GM19452 (cell line): Measurements from ENCODE around the gene CD59.
"Not testable (repeated sequence)": the region's sequence is repeated elsewhere in the genome, so short reads cannot be mapped to it uniquely, and the experiment has no call there.

Source experiments
- ATAC-seq: cut with Tn5 transposase; IDR thresholded peaks from one replicate; pipeline ENCODE4 v1.9.1; 2021; ENCODE audit not compliant: unreplicated experiment

Gene CD59

GRCh38 chr11:33669598-33670249 is 66.5 kb downstream of the CD59 start:
- ATAC-seq: no peak

DNA sequence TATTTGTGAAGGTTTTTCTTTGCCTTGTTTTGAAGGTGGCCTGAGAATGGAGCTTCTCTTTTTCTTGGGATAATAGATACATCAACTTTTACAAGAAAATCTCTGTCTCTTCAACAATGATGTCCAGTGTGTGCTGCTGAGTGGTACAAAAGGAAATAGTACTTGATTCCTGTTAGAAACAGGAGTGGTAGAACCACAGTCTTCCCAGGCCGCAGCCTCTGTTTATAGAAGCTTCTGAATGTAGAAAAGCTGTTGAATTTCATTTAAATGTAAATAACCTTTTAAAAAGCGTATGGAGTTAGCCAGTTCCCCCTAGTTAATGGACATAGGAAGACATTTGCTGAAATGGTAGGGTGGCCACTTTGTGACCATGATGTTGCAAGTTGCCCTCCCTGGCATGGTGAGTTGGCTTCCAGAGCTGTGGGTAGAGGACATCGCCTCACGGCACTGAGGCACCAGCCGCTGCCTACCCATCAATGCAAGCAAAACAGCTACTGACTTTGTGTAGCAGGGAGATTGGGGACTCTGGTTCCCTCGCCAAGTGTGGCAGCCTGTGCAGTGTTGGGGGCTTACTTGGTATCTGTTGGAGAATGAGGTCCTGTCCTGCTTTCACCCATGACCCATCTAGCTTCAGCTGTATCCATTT is 67.1 kb downstream of the CD59 start:
- ATAC-seq: no peak

DNA sequence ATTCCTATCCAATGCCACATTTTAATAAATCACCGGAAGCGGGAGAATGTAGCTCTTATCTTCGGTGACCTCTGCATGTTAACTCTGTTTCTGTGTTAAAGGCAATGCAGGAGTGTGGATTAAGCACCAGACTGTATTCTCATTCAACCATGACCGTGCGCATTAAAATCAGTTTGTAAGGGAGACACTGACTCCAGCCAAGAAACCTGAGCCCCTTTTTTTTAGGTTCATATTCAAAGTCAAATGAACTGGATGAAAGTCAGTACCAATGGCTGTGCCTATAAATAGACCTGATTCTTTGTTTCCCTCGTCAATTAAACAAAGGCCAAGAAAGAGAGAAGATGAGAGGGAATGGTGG is 67.8 kb downstream of the CD59 start:
- no peak for ATAC-seq

- ATAC-seq: no peak
These were observed 68.3 kb downstream of the CD59 start for GRCh38 chr11:33667819-33668467.

GRCh38 chr11:33665350-33666106 is 70.7 kb downstream of the CD59 start:
- no peak for ATAC-seq

DNA sequence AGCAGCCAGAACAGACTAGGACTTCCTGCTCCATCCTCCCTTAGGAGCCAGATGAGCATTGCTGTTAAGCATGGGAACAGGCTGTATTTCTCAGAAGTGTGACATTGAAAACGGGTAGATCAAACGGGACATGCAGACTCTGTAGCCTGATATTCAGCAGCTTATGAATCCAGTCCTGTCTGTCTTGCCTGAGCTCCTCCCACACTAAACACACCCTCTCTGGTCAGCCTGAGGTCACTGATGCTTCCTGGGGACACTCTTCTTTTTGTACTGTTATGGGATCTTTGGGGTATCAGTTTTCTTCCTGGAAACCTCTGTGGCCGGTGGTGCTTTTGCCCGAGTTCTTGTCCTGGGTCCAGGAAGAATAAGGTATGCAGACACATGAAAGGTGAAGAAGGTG is 71.4 kb downstream of the CD59 start:
- no peak for ATAC-seq

- ATAC-seq: no peak
These were observed 72.1 kb downstream of the CD59 start for GRCh38 chr11:33664166-33664565.

- ATAC-seq: no peak
These were observed 73.1 kb downstream of the CD59 start for GRCh38 chr11:33663121-33663520.

DNA sequence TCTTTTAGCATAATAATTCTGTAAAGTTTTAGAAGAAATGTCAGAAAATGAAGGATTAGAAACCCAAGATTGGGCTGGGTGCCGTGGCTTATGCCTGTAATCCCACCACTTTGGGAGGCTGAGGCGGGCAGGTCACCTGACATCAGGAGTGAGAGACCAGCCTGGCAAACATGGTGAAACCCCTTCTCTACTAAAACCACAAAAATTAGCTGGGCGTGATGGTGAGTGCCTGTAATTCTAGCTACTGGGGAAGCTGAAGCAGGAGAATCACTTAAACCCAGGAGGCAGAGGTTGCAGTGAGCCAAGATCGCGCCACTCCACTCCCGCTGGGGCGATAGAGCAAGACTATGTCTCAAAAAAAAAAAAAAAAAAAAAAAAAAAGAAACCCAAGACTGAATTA is 74.7 kb downstream of the CD59 start:
- not testable (repeated sequence) for ATAC-seq

DNA sequence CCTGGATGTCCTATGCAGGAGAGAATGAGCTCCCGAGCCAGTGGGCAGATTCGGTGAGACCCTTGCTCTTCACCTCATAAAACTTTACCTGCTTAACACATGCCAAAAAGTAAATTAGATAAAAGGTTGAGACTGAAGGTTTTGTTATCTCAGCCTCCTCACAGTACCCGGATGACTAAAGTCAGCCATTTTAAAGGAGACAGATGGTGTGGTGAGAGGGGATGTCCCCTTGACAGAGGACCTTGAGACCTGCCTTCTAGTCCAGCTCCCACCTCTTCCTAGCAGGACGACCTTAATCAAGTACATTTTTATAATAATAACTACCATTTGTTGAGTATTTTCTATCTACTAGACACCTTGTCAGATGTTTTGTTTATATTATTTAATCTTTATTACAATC is 75.3 kb downstream of the CD59 start:
- no peak for ATAC-seq

GRCh38 chr11:33659370-33660139 is 76.7 kb downstream of the CD59 start:
- ATAC-seq: no peak

DNA sequence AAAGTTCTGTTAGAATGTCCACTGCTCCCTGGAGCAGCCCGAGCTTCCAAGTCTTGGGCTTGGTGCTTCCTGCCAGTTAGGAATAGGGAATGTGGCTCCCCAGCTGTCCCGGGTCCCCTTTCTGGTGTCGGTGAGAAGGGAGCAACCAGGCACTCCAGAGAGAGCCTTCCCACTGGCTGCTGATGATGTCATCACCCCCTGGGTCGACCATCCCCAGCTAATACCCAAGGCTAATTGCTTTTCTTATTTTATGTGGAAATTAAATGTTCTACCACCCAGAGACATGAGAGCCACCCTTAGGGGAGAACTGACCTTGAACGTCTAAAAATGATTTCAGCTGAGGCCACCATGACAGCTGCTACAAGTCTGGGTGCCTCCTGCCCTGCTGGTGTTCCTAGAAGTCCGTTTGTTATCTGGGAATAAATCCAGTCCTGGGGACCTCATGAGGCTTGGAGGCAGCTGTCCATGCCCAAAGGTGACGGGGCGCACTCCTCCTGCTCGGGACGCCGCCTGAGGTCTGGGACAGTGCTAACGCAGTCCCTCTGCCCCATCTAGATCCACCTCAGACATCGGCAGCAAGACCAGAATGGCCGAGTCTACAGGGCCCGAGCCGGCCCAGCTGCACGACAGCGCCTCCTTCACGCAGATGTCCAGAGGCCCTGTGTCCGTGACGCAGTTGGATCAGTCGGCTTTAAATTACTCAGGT is 77.9 kb downstream of the CD59 start:
- ATAC-seq: no peak

GRCh38 chr11:33657757-33658156 is 78.5 kb downstream of the CD59 start:
- no peak for ATAC-seq

DNA sequence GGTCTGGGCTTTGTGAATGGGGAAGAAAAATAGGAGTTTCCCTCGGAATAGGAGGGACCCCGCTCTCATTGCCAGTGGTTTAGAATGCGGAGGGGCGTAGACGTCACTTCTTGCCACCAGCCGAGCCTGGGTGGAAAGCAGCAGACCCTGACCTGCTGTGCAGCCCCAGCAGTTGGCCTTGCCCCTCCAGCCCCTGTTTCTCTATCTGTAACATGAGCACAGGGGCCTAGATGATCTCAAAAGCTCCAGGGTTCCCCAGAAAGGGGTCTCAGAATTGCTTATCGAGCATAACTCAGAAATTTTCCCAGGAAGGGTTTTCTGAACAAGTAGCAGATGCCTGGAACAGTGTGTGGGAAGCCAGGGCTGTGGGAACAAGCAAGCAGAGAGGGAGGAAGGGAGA is 79.5 kb downstream of the CD59 start:
- ATAC-seq: no peak

GRCh38 chr11:33655842-33656600 is 80.2 kb downstream of the CD59 start:
- no peak for ATAC-seq

- no peak for ATAC-seq
These were observed 81.6 kb downstream of the CD59 start for GRCh38 chr11:33654594-33654993.
